Measurements from ENCODE around the gene CLCNKA. TPM values are rescaled to one million over a fixed set of nuclear protein-coding genes. Genes with fewer than 3 reads are reported as not detected.
"Not testable (repeated sequence)": the region's sequence is repeated elsewhere in the genome, so short reads cannot be mapped to it uniquely, and the experiment has no call there.

Gene CLCNKA
- total RNA-seq, 2 experiments from 2014 or later = not detected

GRCh38 chr1:16051039-16051438, 29.2 kb downstream of the CLCNKA start:
- H4K20me1 ChIP-seq (ENCODE audit: insufficient read depth, low read length) = no peaks in the 10 kb centered on the region
- no peaks in the 10 kb centered on the region for H3K9me3 ChIP-seq (ENCODE audit: low read length)
- H3K27ac ChIP-seq (ENCODE audit: low read depth, low read length, poor library complexity, severe bottlenecking) = no peak overlapping the region
- ChIA-PET CTCF (ENCODE audit: unreplicated experiment) (no interaction called here), POLR2A (no interaction called here)
- no peak overlapping the region for H3K4me3 ChIP-seq (ENCODE audit: low read depth, low read length, poor library complexity, severe bottlenecking)
- H3K4me2 ChIP-seq (ENCODE audit: low read length) = no peak overlapping the region
- DNase-seq (ENCODE audit: low spot score) = no peak
- peaks cover 6% of the 10 kb centered on the region for H3K4me1 ChIP-seq (ENCODE audit: insufficient read depth, low read length, poor library complexity, severe bottlenecking)
- no peaks in the 10 kb centered on the region for H3K36me3 ChIP-seq (ENCODE audit: insufficient read depth, low read length)
- no peaks in the 10 kb centered on the region for H3K79me2 ChIP-seq (ENCODE audit: insufficient read depth, low read depth, low read length)
- H3K9me2 ChIP-seq (ENCODE audit: insufficient read depth, low read length) = no peaks in the 10 kb centered on the region
- H2AFZ ChIP-seq (ENCODE audit: low read length) = no peak overlapping the region
- BruUV-seq (replicated peaks) = no TSS peak
- intact Hi-C loops (cut with micrococcal nuclease; ENCODE audit: unreplicated experiment) = no loop called here
- TF ChIP-seq, protein P1, sequence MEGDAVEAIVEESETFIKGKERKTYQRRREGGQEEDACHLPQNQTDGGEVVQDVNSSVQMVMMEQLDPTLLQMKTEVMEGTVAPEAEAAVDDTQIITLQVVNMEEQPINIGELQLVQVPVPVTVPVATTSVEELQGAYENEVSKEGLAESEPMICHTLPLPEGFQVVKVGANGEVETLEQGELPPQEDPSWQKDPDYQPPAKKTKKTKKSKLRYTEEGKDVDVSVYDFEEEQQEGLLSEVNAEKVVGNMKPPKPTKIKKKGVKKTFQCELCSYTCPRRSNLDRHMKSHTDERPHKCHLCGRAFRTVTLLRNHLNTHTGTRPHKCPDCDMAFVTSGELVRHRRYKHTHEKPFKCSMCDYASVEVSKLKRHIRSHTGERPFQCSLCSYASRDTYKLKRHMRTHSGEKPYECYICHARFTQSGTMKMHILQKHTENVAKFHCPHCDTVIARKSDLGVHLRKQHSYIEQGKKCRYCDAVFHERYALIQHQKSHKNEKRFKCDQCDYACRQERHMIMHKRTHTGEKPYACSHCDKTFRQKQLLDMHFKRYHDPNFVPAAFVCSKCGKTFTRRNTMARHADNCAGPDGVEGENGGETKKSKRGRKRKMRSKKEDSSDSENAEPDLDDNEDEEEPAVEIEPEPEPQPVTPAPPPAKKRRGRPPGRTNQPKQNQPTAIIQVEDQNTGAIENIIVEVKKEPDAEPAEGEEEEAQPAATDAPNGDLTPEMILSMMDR (conservative IDR thresholded peaks at IDR 0.05; ENCODE audit: low read length) = no peak
- no peak for TF ChIP-seq EZH2phosphoT487 (IDR thresholded peaks at IDR 0.05; ENCODE audit: borderline replicate concordance, low read depth, low read length)

GRCh38 chr1:16051949-16052348, 30.1 kb downstream of the CLCNKA start:
- H3K36me3 ChIP-seq (ENCODE audit: insufficient read depth, low read length); DNase-seq (ENCODE audit: low spot score); CTCF ChIA-PET (ENCODE audit: unreplicated experiment); H3K4me3 ChIP-seq (ENCODE audit: low read depth, low read length, poor library complexity, severe bottlenecking); POLR2A ChIA-PET; H3K9me2 ChIP-seq (ENCODE audit: insufficient read depth, low read length); H4K20me1 ChIP-seq (ENCODE audit: insufficient read depth, low read length); H2AFZ ChIP-seq (ENCODE audit: low read length); H3K27ac ChIP-seq (ENCODE audit: low read depth, low read length, poor library complexity, severe bottlenecking); H3K79me2 ChIP-seq (ENCODE audit: insufficient read depth, low read depth, low read length); H3K4me1 ChIP-seq (ENCODE audit: insufficient read depth, low read length, poor library complexity, severe bottlenecking); intact Hi-C loops (cut with micrococcal nuclease; ENCODE audit: unreplicated experiment); H3K9me3 ChIP-seq (ENCODE audit: low read length); H3K4me2 ChIP-seq (ENCODE audit: low read length); BruUV-seq (replicated peaks): not testable (repeated sequence)

GRCh38 chr1:16053781-16054502, 32.1 kb downstream of the CLCNKA start:
- Histone ChIP-seq H3K9me3 (ENCODE audit: low read length) (no peaks in the 10 kb centered on the region), H3K79me2 (ENCODE audit: insufficient read depth, low read depth, low read length) (no peaks in the 10 kb centered on the region), H4K20me1 (ENCODE audit: insufficient read depth, low read length) (no peaks in the 10 kb centered on the region), H3K4me2 (ENCODE audit: low read length) (no peak overlapping the region), H3K4me1 (ENCODE audit: insufficient read depth, low read length, poor library complexity, severe bottlenecking) (peaks cover under 1% of the 10 kb centered on the region), H2AFZ (ENCODE audit: low read length) (no peak overlapping the region), H3K36me3 (ENCODE audit: insufficient read depth, low read length) (no peaks in the 10 kb centered on the region), H3K27ac (ENCODE audit: low read depth, low read length, poor library complexity, severe bottlenecking) (no peak overlapping the region), H3K4me3 (ENCODE audit: low read depth, low read length, poor library complexity, severe bottlenecking) (no peak overlapping the region), H3K9me2 (ENCODE audit: insufficient read depth, low read length) (no peaks in the 10 kb centered on the region)
- CTCF ChIA-PET (ENCODE audit: unreplicated experiment) = no interaction called here
- BruUV-seq (replicated peaks) = no TSS peak
- POLR2A ChIA-PET = interaction anchor here (2.0 kb wide), 1 partner anchor 16 kb away, joined by 6 read pairs; no protein-coding TSS in a partner anchor
- intact Hi-C loops (cut with micrococcal nuclease; ENCODE audit: unreplicated experiment) = no loop called here
- TF ChIP-seq EZH2phosphoT487 (IDR thresholded peaks at IDR 0.05; ENCODE audit: borderline replicate concordance, low read depth, low read length) = no peak
- TF ChIP-seq, protein P1 (conservative IDR thresholded peaks at IDR 0.05; ENCODE audit: low read length) = no peak
- no peak for DNase-seq (ENCODE audit: low spot score)
